DOHH2 (cell line): ENCODE measurements around the gene ALK.

Experiments used
- H3F3A ChIP-seq: fragments of 200-600 bp; sonication (generic), shearing (Covaris generic); 2 replicates; pipeline ENCODE4 v1.6.0; 2016; ENCODE audit warnings: antibody characterized with exemption, mild to moderate bottlenecking; ENCODE audit not compliant: control insufficient read depth, insufficient read depth
- H3K27ac ChIP-seq: fragments of 200-600 bp; sonication (generic); 2 replicates; pipeline ENCODE4 v1.5.1; 2014; ENCODE audit warnings: low read depth, mild to moderate bottlenecking, low read length, moderate library complexity
- H3K27me3 ChIP-seq: fragments of 200-600 bp; sonication (generic); 2 replicates; pipeline ENCODE4 v1.6.1; 2014; ENCODE audit warnings: mild to moderate bottlenecking, low read length, mixed read lengths; ENCODE audit not compliant: control insufficient read depth
- H3K36me3 ChIP-seq: fragments of 200-600 bp; sonication (generic); 2 replicates; pipeline ENCODE4 v1.6.1; 2014; ENCODE audit warnings: mild to moderate bottlenecking, low read length, moderate library complexity, mixed read lengths; ENCODE audit not compliant: control insufficient read depth
- H3K4me1 ChIP-seq: fragments of 200-600 bp; sonication (generic); 2 replicates; pipeline ENCODE4 v1.6.1; 2014; ENCODE audit warnings: mild to moderate bottlenecking, low read length, mixed read lengths; ENCODE audit not compliant: control insufficient read depth
- H3K4me2 ChIP-seq: fragments of 200-600 bp; sonication (generic); 2 replicates; pipeline ENCODE4 v1.6.0; 2014; ENCODE audit warnings: mild to moderate bottlenecking, low read length, moderate library complexity
- H3K4me3 ChIP-seq: fragments of 200-600 bp; sonication (generic); 2 replicates; pipeline ENCODE4 v1.5.1; 2014; ENCODE audit warnings: mild to moderate bottlenecking, low read length, mixed read lengths
- H3K79me2 ChIP-seq: fragments of 200-600 bp; sonication (generic); 2 replicates; pipeline ENCODE4 v1.6.1; 2014; ENCODE audit warnings: mild to moderate bottlenecking, low read length, mixed read lengths; ENCODE audit not compliant: control insufficient read depth
- H3K9me2 ChIP-seq: fragments of 200-600 bp; sonication (generic); replicated peaks from 2 replicates; pipeline ENCODE4 v1.6.1; 2014; ENCODE audit warnings: mild to moderate bottlenecking, low read length, mixed read lengths; ENCODE audit not compliant: control insufficient read depth
- H3K9me3 ChIP-seq: fragments of 200-600 bp; sonication (generic); 2 replicates; pipeline ENCODE4 v1.6.1; 2014; ENCODE audit warnings: antibody characterized with exemption, low read length, mixed read lengths; ENCODE audit not compliant: control insufficient read depth, insufficient read depth
- H4K20me1 ChIP-seq: fragments of 200-600 bp; sonication (generic); 2 replicates; pipeline ENCODE4 v1.6.0; 2014; ENCODE audit warnings: low read depth, mild to moderate bottlenecking, antibody characterized with exemption, low read length, moderate library complexity; ENCODE audit not compliant: control insufficient read depth, insufficient read depth
- CTCF ChIP-seq: fragments of 200-600 bp; sonication (generic); IDR thresholded peaks from one replicate; pipeline ENCODE4 v1.5.1; 2014; ENCODE audit warnings: antibody characterized with exemption, mild to moderate bottlenecking, low read depth, low read length; ENCODE audit not compliant: poor library complexity, severe bottlenecking
- EZH2phosphoT487 ChIP-seq: fragments of 200-600 bp; sonication (generic); IDR thresholded peaks from 2 replicates; pipeline ENCODE4 v1.6.1; 2017; ENCODE audit warnings: borderline replicate concordance, mild to moderate bottlenecking, antibody characterized with exemption, low read length, moderate library complexity, mixed read lengths

Gene ALK

DNA sequence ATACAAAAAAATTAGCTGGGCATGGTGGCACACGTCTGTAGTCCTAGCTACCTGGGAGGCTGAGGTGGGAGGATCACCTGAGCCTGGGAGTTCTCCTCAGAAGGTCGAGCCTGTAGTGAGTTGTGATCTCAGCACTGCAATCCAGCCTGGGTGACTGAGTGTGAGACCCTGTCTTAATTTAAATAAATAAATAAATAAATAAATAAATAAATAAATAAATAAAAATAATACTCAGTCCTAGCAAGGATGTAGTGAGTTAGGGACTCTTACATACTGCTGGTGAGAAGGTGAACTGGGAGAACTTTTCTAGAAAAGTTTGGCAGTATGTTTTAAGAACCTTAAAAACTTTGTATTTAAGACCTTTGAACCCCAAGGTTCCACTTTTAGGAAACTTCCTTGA is 576.1 kb downstream of the ALK start:
- H3K27me3 ChIP-seq, result peaks cover 5% of the 10 kb centered on the region; the same call in 1 of the 2 replicates
- TF ChIP-seq CTCF, result no peak
- no peak for TF ChIP-seq EZH2phosphoT487

DNA sequence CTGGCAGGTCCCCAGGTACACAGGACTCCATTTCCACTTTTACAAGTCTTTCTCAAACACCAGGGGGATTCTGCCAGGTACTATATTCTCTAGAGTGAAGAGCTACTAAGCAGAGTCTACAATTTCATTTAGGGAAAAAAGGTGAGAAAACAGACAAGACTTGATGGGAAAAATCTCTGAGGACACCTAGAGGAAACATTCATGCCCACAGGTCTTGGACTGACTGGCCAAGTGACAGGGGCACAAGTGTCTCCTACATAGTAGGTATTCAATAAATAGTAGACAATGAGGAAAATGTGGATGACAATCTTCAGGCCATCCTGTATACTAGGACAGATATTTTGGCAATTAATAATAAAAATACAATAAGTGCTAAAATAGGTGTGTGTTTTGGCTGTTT is 577.6 kb downstream of the ALK start:
- H3K27ac ChIP-seq, result no peak overlapping the region
- TF ChIP-seq CTCF (no peak), EZH2phosphoT487 (no peak)
- H3K9me2 ChIP-seq, result no peaks in the 10 kb centered on the region
- no peaks in the 10 kb centered on the region for H3K36me3 ChIP-seq
- H3K9me3 ChIP-seq, result no peaks in the 10 kb centered on the region
- H3K4me1 ChIP-seq, result no peaks in the 10 kb centered on the region
- H3K27me3 ChIP-seq, result peaks cover 5% of the 10 kb centered on the region; the same call in 1 of the 2 replicates
- no peak overlapping the region for H3K4me3 ChIP-seq
- no peaks in the 10 kb centered on the region for H4K20me1 ChIP-seq
- no peak overlapping the region for H3K4me2 ChIP-seq
- no peaks in the 10 kb centered on the region for H3F3A ChIP-seq
- H3K79me2 ChIP-seq, result no peaks in the 10 kb centered on the region

More for the DNA sequence above, 576.1 kb downstream of the ALK start:
- Histone ChIP-seq H3K9me2 (no peaks in the 10 kb centered on the region), H3F3A (no peaks in the 10 kb centered on the region), H3K79me2 (no peaks in the 10 kb centered on the region), H3K27ac (no peak overlapping the region), H3K36me3 (no peaks in the 10 kb centered on the region), H3K4me1 (no peaks in the 10 kb centered on the region), H3K4me3 (no peak overlapping the region), H3K4me2 (no peak overlapping the region), H3K9me3 (no peaks in the 10 kb centered on the region), H4K20me1 (no peaks in the 10 kb centered on the region)

DNA sequence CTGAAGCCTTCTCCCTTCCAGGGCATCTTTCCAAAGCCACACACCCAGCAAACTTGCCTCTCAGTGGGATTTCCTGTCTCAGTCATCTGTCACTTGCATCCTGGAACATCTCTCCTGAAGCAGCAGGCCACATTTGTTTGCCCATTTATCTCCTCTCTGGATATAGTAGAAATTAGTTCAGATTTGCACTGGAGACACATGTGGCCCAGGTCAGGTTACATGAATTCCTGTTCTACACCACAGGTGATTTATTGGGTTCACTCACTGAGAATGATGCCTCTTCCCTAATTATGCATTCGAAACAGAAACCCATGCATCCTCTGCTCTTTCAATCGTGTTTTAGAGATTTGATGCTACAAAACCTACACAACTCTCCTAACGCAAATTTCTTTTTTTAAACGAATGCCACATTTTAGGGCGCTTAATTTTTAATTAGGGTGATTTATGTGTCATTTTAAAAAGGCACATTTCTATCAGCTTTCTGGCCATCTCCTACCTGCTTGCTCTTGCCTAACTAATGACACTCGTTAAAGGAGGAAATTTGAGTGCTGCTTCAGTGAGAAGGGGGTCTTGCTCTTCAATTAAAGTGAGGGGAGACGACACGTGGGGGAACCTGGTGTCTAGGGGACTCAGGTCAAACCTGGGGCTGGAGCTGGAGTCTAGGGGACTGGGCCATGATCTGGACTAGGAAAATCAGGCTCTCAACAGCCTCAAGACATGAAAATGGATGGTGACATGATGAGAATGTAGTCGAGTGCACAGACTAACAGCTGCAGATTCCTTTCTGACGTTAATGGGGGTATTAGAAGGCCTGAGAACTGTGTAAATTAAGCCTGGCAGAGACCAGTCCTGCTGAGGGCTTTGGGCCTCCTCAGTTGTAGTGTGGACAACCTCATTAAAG is 584.8 kb downstream of the ALK start:
- H3K9me3 ChIP-seq, result no peaks in the 10 kb centered on the region
- no peak overlapping the region for H3K27ac ChIP-seq
- no peaks in the 10 kb centered on the region for H3F3A ChIP-seq
- H3K9me2 ChIP-seq, result no peaks in the 10 kb centered on the region
- no peaks in the 10 kb centered on the region for H3K79me2 ChIP-seq
- no peaks in the 10 kb centered on the region for H3K4me1 ChIP-seq
- H3K27me3 ChIP-seq, result no peaks in the 10 kb centered on the region
- no peak overlapping the region for H3K4me3 ChIP-seq
- H3K36me3 ChIP-seq, result no peaks in the 10 kb centered on the region
- no peak overlapping the region for H3K4me2 ChIP-seq
- TF ChIP-seq CTCF (no peak), EZH2phosphoT487 (no peak)
- H4K20me1 ChIP-seq, result no peaks in the 10 kb centered on the region
